KOPT-K1 (cell line): ENCODE results near the gene LYPD4.

ENCODE experiments used
- H3K27ac ChIP-seq: fragments of 200-600 bp; sonication (generic); 2 replicates; pipeline ENCODE4 v1.5.1; 2016; ENCODE audit warnings: antibody characterized with exemption, mild to moderate bottlenecking, low read depth, low read length; ENCODE audit not compliant: poor library complexity, severe bottlenecking
- H3K36me3 ChIP-seq: fragments of 200-600 bp; sonication (generic); 2 replicates; pipeline ENCODE4 v1.5.1; 2017; ENCODE audit warnings: antibody characterized with exemption, mild to moderate bottlenecking, low read length, moderate library complexity; ENCODE audit not compliant: insufficient read depth
- H3K9me3 ChIP-seq: fragments of 200-600 bp; sonication (generic); 2 replicates; pipeline ENCODE4 v1.5.1; 2017; ENCODE audit warnings: antibody characterized with exemption, low read length, mild to moderate bottlenecking; ENCODE audit not compliant: insufficient read depth, poor library complexity, severe bottlenecking

LYPD4 gene

GRCh38 chr19:41844601-41845000, at the start of gene LYPD4:
LYPD4 (minus strand) TSS chr19:41844683; CDS start chr19:41839285, 5,398 bp downstream.
- Histone ChIP-seq H3K9me3 (no peaks in the 10 kb centered on the region), H3K27ac (no peak within 1 kb of the TSS), H3K36me3 (no peaks in the 10 kb centered on the region)

GRCh38 chr19:41893899-41894298, 49.4 kb upstream of the LYPD4 start:
- H3K9me3 ChIP-seq, result no peaks in the 10 kb centered on the region
- peaks cover 91% of the 10 kb centered on the region for H3K36me3 ChIP-seq
- H3K27ac ChIP-seq, result no peak overlapping the region

GRCh38 chr19:41892173-41892902, 47.9 kb upstream of the LYPD4 start:
- no peaks in the 10 kb centered on the region for H3K9me3 ChIP-seq
- H3K36me3 ChIP-seq, result peaks cover 82% of the 10 kb centered on the region
- H3K27ac ChIP-seq, result no peak overlapping the region

GRCh38 chr19:41890936-41891335, 46.5 kb upstream of the LYPD4 start:
- Histone ChIP-seq H3K9me3 (no peaks in the 10 kb centered on the region), H3K27ac (no peak overlapping the region), H3K36me3 (peaks cover 73% of the 10 kb centered on the region)

- Histone ChIP-seq H3K9me3 (no peaks in the 10 kb centered on the region), H3K36me3 (peaks cover 71% of the 10 kb centered on the region), H3K27ac (no peak overlapping the region)
Measured at GRCh38 chr19:41889896-41890295, 45.4 kb upstream of the LYPD4 start.

- Histone ChIP-seq H3K9me3 (no peaks in the 10 kb centered on the region), H3K27ac (peak overlapping the region; percentile 91), H3K36me3 (peaks cover 61% of the 10 kb centered on the region)
Measured at GRCh38 chr19:41888926-41889325, 44.4 kb upstream of the LYPD4 start.

- H3K36me3 ChIP-seq, result peaks cover 57% of the 10 kb centered on the region
- peak overlapping the region; percentile 91 for H3K27ac ChIP-seq
Measured at GRCh38 chr19:41887711-41888382, 43.4 kb upstream of the LYPD4 start.

GRCh38 chr19:41886761-41887710, 42.6 kb upstream of the LYPD4 start:
- no peaks in the 10 kb centered on the region for H3K9me3 ChIP-seq
- peaks cover 49% of the 10 kb centered on the region for H3K36me3 ChIP-seq
- peak overlapping the region; percentile 91 for H3K27ac ChIP-seq

More at GRCh38 chr19:41887711-41888382, 43.4 kb upstream of the LYPD4 start:
- H3K9me3 ChIP-seq, result no peaks in the 10 kb centered on the region

- H3K36me3 ChIP-seq, result peaks cover 21% of the 10 kb centered on the region
- H3K27ac ChIP-seq, result peak overlapping the region; percentile 97
- H3K9me3 ChIP-seq, result no peaks in the 10 kb centered on the region
Measured at GRCh38 chr19:41883821-41884733, 39.6 kb upstream of the LYPD4 start.

GRCh38 chr19:41883463-41883820, 39.0 kb upstream of the LYPD4 start:
- H3K9me3 ChIP-seq, result no peaks in the 10 kb centered on the region
- peak overlapping the region; percentile 97 for H3K27ac ChIP-seq
- peaks cover 14% of the 10 kb centered on the region for H3K36me3 ChIP-seq

GRCh38 chr19:41882568-41883462, 38.3 kb upstream of the LYPD4 start, which contains the start of gene ARHGEF1:
ARHGEF1 (plus strand) TSS chr19:41883184; CDS start chr19:41888083, 4,899 bp downstream.
- Histone ChIP-seq H3K9me3 (no peaks in the 10 kb centered on the region), H3K36me3 (peaks cover 12% of the 10 kb centered on the region; the same call in 1 of the 2 replicates), H3K27ac (peak within 1 kb of the TSS; percentile 97)

GRCh38 chr19:41880329-41880708, 35.8 kb upstream of the LYPD4 start:
- Histone ChIP-seq H3K27ac (no peak overlapping the region), H3K9me3 (no peaks in the 10 kb centered on the region), H3K36me3 (0 out of 2 replicates have a peak, but pooled peaks cover 3% of the 10 kb centered on the region)

GRCh38 chr19:41879670-41880328, 35.3 kb upstream of the LYPD4 start:
- H3K36me3 ChIP-seq, result no peaks in the 10 kb centered on the region
- peak overlapping the region; percentile 7 for H3K27ac ChIP-seq
- no peaks in the 10 kb centered on the region for H3K9me3 ChIP-seq
